Activated T-helper 2 cell treated with anti-CD3 and anti-CD28 coated beads, Interferon-gamma antibody, Interleukin-2, Interleukin-4, amounts not matched to agents 10 μg/mL and 5 μg/mL and 100 μg/mL, durations not matched to agents 14 hours and 24 hours and 36 hours (primary cell): ENCODE data around the gene WDR33. TPM values are rescaled to one million over a fixed set of nuclear protein-coding genes. Genes with fewer than 3 reads are reported as not detected.

ENCODE experiments used
- DNase-seq: peaks from one replicate; pipeline ENCODE4 v3.0.0; 2021; ENCODE audit warnings: low spot score
- H3K27ac Mint-ChIP-seq: one replicate; pipeline ENCODE4 v1.8.0; 2021; ENCODE audit warnings: mixed read lengths
- H3K27me3 Mint-ChIP-seq: one replicate; pipeline ENCODE4 v1.8.0; 2021; ENCODE audit warnings: low read depth, mixed read lengths
- H3K36me3 Mint-ChIP-seq: one replicate; pipeline ENCODE4 v1.8.0; 2021; ENCODE audit warnings: low read depth, mixed read lengths
- H3K4me1 Mint-ChIP-seq: one replicate; pipeline ENCODE4 v1.8.0; 2021; ENCODE audit warnings: low read depth, mixed read lengths
- H3K4me3 Mint-ChIP-seq: one replicate; pipeline ENCODE4 v1.8.0; 2021; ENCODE audit warnings: low read depth, mild to moderate bottlenecking, moderate library complexity, mixed read lengths
- H3K9me3 Mint-ChIP-seq: one replicate; pipeline ENCODE4 v1.8.0; 2021; ENCODE audit warnings: mixed read lengths
- intact Hi-C: fragments of 100-400 bp; cut with micrococcal nuclease; formaldehyde crosslinking; loops from one replicate; pipeline ENCODE4 v1.15.1; 2023
- total RNA-seq: library from RNA; stranded (reverse); gene quantifications from 2 replicates; pipeline ENCODE4 v1.2.3, GENCODE V29; 2022

WDR33 gene
- total RNA-seq, 1 donor from 2014 or later = 74.2 TPM

DNA sequence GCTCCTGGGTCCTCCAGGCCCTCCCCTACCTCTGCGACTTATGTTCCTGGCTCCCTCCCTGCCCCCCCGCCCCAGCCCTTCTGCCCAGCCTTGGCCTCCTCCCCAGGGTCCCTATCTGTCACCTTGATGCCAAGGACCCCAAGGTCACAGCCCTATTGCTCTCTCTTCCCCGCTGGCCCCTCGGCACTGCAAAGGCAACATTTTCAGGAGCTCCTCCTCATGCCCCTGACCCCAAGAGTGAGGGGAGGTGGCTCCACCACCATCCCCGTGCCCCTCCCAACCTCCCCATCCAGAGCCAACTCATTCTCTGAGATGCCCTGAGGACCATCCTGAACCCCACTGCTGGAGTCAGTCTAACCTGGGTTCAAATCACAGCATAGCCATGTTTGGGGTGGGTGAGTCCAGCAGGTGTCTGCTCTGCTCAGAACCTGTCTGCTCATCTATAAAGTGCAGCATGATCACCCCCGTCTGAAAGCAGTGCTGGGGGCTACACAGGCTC lies 147.4 kb downstream of the WDR33 start:
- peaks cover 3% of the 10 kb centered on the region for H3K4me1 Mint-ChIP-seq
- H3K9me3 Mint-ChIP-seq = no peaks in the 10 kb centered on the region
- intact Hi-C loops = no loop called here
- H3K4me3 Mint-ChIP-seq = no peak overlapping the region
- H3K27me3 Mint-ChIP-seq = peaks cover 58% of the 10 kb centered on the region
- no peak for DNase-seq
- H3K36me3 Mint-ChIP-seq = no peaks in the 10 kb centered on the region
- H3K27ac Mint-ChIP-seq = no peak overlapping the region

DNA sequence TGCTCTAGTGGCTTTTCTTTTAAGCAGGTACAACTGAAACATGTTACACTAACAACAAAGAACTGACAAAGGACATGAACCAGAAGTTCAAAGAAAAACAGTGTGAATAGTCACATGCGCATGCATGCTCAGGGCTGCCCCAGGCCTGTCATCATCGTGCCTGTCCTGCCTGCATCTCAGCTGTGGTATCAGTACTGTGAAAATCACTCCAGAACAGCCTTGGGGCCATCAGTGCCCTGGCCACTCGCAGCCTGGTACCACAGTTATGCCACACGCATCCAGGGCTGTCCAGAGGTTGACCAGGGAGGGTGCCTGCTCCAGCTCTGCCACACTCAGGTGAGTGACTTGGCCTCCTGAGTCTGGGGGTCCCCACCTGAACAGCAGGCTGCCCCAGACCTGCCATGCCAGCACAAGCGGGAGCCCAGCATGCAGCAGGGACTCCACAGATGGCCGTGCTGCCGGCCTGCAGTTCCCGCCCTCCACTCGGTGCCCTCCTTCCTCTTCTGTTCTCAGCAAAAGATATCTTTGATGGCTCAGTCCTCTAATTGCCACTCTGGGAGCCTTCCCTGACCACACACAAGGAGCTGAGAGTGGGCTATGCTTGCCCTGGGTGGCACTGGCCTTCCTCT lies 147.9 kb downstream of the WDR33 start:
- H3K4me1 Mint-ChIP-seq = peaks cover 3% of the 10 kb centered on the region
- H3K27ac Mint-ChIP-seq = no peak overlapping the region
- no peak overlapping the region for H3K4me3 Mint-ChIP-seq
- intact Hi-C loops = no loop called here
- DNase-seq = no peak
- no peaks in the 10 kb centered on the region for H3K36me3 Mint-ChIP-seq
- H3K27me3 Mint-ChIP-seq = peaks cover 58% of the 10 kb centered on the region
- no peaks in the 10 kb centered on the region for H3K9me3 Mint-ChIP-seq

DNA sequence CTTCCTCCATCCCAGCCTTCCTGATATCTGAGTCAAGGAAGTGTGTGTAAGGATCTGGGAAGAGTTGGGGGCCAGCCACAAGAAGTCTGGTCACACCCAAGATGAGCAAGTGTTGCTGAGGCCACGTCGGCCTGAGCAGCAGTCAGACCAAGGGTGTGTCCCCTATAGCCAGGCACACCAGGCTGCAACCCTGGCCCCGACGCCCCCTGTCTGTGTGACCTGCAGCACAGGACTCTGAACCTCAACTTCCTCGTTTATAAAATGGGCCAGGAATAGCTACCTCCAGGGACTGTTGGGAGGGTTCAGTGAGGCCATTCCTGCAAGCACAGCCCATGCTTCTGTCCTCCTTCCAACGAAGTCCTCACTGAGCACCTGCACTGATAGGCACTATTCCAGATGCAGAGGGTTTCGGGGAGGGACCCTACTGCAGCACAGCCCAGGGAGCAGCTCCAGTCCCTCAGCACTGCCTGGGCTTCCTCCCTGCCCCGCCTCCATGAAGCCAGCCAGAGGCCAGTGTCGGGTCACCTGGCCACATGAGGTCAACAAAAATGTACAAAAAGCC lies 148.9 kb downstream of the WDR33 start:
- Mint-ChIP-seq H3K4me1 (peaks cover 3% of the 10 kb centered on the region), H3K4me3 (no peak overlapping the region), H3K27me3 (peaks cover 53% of the 10 kb centered on the region), H3K9me3 (no peaks in the 10 kb centered on the region), H3K27ac (no peak overlapping the region), H3K36me3 (no peaks in the 10 kb centered on the region)
- intact Hi-C loops = no loop called here
- DNase-seq = no peak

DNA sequence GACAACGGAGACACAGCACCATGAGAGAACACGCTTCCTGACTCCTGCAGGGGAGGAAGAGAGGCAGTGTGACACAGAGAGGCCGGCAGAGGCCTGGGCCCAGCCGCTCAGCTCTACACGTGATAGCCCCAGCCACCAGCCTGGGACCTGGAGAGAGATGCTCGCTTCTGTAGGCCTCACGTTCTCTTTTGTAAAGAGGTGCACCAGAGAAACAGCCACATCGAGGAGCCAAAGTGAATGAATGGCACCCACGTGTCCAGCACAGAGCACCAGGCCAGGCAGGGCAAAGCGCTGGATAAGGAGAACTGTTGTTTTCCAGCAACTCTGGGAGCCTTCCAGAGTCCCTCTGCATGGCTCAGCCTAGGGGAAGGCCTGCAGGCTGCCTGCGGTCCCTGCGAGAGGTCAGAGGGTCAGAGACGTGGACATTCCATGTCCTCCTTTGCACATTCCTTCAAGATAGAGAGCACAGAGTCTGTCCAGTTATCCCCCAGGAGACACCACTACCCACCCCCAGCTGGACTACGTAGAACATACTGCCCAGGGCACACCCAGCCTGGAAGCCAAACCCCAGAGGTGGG lies 149.8 kb downstream of the WDR33 start:
- Mint-ChIP-seq H3K27me3 (peaks cover 44% of the 10 kb centered on the region), H3K27ac (no peak overlapping the region), H3K4me1 (peaks cover 3% of the 10 kb centered on the region), H3K36me3 (no peaks in the 10 kb centered on the region), H3K9me3 (no peaks in the 10 kb centered on the region), H3K4me3 (no peak overlapping the region)
- no peak for DNase-seq
- intact Hi-C loops = no loop called here

DNA sequence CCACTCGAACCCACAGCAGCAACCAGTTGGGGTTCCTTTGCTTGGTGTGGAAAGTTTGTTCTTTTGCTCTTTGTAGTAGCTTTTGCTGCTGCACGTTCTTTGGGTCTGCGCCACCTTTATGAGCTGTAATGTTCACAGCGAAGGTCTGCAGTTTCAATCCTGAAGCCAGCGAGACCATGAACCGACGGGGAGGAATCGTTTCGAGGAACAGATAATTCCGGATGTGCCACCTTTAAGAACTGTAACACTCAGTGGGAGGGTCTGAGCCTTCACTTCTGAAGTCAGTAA lies 150.7 kb downstream of the WDR33 start:
- Mint-ChIP-seq H3K4me1 (peaks cover 3% of the 10 kb centered on the region), H3K27ac (no peak overlapping the region), H3K27me3 (peaks cover 35% of the 10 kb centered on the region), H3K9me3 (no peaks in the 10 kb centered on the region), H3K4me3 (no peak overlapping the region), H3K36me3 (no peaks in the 10 kb centered on the region)
- DNase-seq = no peak
- intact Hi-C loops = no loop called here

DNA sequence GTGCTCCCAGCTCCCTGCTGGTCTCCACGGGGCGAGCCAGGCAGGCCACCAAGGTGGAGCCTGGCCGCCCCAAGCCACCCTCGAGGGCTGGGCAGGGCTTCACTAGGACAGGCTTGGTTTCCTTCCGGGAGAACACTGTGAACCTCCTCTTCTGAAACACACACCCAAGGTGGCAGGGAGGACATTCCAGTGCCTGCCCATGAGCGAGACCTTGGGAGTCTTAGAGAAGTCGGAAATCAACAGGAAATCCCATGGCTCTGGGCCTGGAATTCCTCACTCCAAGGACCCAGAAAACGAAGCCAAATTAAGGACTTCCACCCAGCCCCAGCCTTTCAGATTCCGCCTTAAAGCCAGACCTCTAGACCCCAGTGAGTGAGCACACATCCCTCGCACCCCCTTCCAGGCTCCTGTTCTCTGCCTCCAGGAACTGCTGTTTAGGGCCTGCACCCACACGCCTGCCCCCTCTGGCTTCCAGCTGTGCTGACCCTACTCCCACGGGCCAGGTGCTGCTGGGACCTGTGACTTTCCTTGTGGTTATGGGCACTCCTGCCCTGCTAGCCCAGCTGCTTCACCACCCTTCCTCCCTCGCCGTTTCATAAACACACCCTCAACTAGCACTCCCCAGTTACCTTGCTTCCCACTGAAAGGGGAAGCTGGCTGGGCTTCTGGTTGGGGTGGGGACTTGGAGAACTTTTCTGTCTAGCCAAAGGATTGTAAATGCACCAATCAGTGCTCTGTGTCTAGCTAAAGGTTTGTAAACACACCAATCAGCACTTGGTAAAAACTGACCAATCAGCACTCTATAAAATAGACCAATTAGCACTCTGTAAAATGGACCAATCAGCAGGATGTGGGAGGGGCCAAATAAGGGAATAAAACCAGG lies 151.3 kb downstream of the WDR33 start:
- no peak for DNase-seq
- intact Hi-C loops = no loop called here
- H3K36me3 Mint-ChIP-seq = no peaks in the 10 kb centered on the region
- H3K9me3 Mint-ChIP-seq = no peaks in the 10 kb centered on the region
- H3K27ac Mint-ChIP-seq = no peak overlapping the region
- H3K27me3 Mint-ChIP-seq = peaks cover 29% of the 10 kb centered on the region
- peaks cover 3% of the 10 kb centered on the region for H3K4me1 Mint-ChIP-seq
- no peak overlapping the region for H3K4me3 Mint-ChIP-seq

DNA sequence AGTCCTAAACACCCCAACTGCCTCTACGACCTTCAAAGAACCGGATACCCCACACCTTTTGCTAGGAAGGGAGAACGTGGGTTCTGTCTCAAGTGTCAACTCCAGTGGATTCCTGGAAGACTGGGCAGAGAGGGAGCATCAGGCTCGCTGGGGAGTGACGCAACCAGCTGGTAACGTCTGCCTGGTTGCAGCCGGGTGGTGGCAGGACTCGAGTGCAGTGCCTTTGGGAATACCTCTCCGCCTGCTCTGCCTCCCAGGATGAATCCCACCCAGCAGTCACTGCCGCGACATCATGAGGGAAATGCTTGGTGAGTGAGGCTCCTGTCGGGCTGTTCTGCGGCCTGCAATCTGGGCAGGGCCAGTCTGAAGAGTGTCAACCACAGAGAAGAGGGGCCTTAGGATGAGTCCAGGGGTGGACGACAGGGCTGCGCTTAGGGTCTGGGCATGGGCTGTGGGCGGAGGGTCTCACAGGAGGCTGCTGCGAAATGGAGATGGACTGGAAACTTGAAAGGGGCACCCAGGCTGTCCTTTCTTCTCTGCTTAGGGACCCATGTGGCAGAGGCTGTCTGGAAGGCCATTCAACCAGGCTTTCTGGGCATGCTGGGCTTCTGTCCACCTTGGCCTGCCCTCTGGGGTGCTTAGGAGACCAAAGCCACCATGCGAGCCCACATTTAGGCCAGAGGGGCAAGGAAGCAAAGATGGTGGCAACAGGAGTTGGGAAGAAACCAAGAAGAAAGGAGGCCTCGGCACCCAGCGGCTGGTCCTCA lies 152.1 kb downstream of the WDR33 start:
- H3K4me3 Mint-ChIP-seq = no peak overlapping the region
- H3K36me3 Mint-ChIP-seq = no peaks in the 10 kb centered on the region
- peaks cover 25% of the 10 kb centered on the region for H3K27me3 Mint-ChIP-seq
- no peak overlapping the region for H3K27ac Mint-ChIP-seq
- no peak for DNase-seq
- peaks cover 3% of the 10 kb centered on the region for H3K4me1 Mint-ChIP-seq
- intact Hi-C loops = no loop called here
- H3K9me3 Mint-ChIP-seq = no peaks in the 10 kb centered on the region

DNA sequence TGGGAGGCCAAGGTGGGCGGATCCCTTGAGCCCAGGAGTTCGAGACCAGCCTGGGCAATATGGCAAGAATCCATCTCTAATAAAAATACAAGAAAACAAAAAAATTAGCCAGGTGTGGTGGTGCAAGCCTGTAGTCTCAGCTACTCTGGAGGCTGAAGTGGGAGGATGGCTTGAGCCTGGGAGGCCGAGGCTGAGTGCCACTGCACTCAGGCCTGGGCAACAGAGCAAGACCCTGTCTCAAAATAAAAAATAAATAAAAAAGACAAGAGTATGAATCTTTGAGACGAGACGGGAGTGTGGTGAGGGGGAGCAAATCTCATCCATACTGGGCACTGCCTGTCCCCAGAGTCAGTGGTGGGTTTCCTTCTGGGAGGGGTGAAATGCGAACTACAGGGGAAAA lies 152.8 kb downstream of the WDR33 start:
- no peak for DNase-seq
- Mint-ChIP-seq H3K4me3 (no peak overlapping the region), H3K4me1 (peaks cover 3% of the 10 kb centered on the region), H3K9me3 (no peaks in the 10 kb centered on the region), H3K27ac (no peak overlapping the region), H3K27me3 (peaks cover 18% of the 10 kb centered on the region), H3K36me3 (no peaks in the 10 kb centered on the region)
- intact Hi-C loops = no loop called here

DNA sequence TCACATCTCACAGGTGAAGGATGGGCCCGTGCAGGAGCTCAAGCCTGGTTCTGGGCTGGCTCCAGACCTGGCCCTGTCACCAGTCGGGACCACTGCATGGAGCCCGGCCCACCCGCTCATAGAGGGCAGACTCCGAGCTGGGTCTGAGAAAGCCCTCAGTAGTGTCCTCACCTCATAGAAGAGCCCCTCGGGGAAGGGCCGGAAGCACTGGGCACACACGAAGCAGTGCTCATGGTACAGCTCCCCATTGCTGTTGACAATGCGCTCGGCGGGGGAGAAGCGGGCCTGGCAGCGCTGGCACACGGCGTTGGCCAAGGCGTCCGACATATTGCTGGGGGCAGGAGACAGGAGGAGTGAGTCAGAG lies 153.8 kb downstream of the WDR33 start:
- Mint-ChIP-seq H3K36me3 (no peaks in the 10 kb centered on the region), H3K4me3 (no peak overlapping the region), H3K27ac (no peak overlapping the region), H3K4me1 (peaks cover 3% of the 10 kb centered on the region), H3K27me3 (peaks cover 12% of the 10 kb centered on the region), H3K9me3 (no peaks in the 10 kb centered on the region)
- intact Hi-C loops = no loop called here
- no peak for DNase-seq

DNA sequence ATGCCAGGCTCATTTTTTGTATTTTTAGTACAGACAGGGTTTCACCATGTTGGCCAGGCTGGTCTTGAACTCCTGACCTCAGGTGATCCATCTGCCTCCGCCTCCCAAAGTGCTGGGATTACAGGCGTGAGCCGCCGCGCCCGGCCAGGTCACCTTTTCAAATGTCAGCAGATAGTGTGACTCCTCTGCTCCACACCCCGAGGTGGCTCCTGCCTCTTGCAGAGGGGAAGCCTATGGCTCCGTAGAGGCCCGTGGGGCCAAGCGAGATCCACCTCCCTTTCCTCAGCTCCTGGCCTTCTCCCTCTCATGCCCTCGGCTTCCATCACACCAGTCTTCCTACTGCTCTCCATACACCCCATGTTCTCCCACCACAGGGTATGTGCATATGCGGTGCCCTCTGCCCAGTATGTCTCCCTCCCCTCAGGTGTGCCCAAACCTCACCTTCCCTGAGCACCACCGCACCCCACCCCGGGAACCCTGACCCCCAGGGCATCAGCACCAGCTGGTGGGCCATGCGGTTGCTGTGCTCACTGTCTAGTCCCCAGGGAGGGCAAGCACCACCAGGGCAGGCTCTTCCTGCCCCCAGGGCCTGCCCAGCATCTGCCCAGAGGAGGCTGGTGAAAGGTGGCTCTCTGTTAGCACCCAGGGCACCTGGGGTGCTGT lies 154.3 kb downstream of the WDR33 start:
- no peak overlapping the region for H3K4me3 Mint-ChIP-seq

DNA sequence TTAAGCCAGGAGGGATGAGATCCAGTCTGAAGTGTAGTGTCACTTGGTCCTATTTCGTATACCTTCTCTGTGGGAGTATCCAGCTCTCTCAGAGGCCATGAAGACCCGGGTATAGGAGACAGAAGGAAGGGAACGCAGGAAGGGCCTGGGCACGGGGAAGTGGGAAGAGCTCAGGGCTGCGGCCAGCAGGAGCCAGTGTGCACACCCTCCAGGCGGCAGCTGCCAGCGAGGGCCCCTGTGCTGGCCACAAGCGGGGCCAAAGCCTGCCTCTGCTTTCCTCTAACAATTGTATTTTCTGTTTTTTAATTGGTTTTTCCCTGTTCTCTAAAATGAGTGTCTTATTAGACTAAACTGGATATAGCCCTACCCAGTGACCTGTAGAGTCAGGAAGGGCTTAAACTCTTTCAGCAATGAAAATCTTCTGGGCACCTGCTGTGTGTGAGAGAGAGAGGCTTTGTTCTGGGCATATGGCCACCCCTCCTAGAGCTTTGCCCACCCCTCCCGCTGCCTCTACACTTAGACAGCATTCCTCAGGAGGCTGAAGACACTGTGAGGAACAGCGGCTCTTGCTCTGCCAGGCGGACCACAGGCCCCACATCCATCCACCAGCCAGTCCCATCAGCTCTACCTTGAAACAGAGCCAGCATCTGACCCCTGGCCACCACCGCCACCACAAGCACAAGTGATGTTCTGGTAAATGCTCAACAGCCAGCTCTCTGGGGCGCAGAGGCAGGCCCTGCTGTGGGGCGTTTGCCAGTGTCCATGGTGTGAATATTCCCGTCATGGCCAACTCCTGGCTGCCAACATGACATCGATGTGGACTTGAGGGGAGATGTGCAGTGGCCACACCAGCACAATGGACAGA lies 155.5 kb downstream of the WDR33 start:
- H3K4me3 Mint-ChIP-seq = no peak overlapping the region
- no peak for DNase-seq
- H3K4me1 Mint-ChIP-seq = peaks cover 3% of the 10 kb centered on the region
- no peak overlapping the region for H3K27ac Mint-ChIP-seq
- H3K36me3 Mint-ChIP-seq = no peaks in the 10 kb centered on the region
- intact Hi-C loops = no loop called here
- H3K9me3 Mint-ChIP-seq = no peaks in the 10 kb centered on the region
- peaks cover 1% of the 10 kb centered on the region for H3K27me3 Mint-ChIP-seq

More for the DNA sequence above, 154.3 kb downstream of the WDR33 start:
- peaks cover 3% of the 10 kb centered on the region for H3K4me1 Mint-ChIP-seq
- no peaks in the 10 kb centered on the region for H3K9me3 Mint-ChIP-seq
- H3K27me3 Mint-ChIP-seq = peaks cover 8% of the 10 kb centered on the region
- no peaks in the 10 kb centered on the region for H3K36me3 Mint-ChIP-seq
- intact Hi-C loops = no loop called here
- DNase-seq = no peak
- no peak overlapping the region for H3K27ac Mint-ChIP-seq
